Ramos (cell line): ENCODE measurements around the gene PCP4.

Source experiments
- in situ Hi-C: fragments of 300-500 bp; cut with MboI; formaldehyde crosslinking; loops from one replicate; pipeline ENCODE4 v1.14.3; 2022; ENCODE audit warnings: low sequenced_read_pairs; ENCODE audit not compliant: unreplicated experiment

Gene PCP4

GRCh38 chr21:39867198-39867650, at the start of gene PCP4:
PCP4 (plus strand) TSS chr21:39867438; CDS start chr21:39867502, 64 bp downstream.
- in situ Hi-C loops, result no loop called here

- in situ Hi-C loops, result no loop called here
Measured at GRCh38 chr21:39818557-39818956, 48.7 kb upstream of the PCP4 start.

DNA sequence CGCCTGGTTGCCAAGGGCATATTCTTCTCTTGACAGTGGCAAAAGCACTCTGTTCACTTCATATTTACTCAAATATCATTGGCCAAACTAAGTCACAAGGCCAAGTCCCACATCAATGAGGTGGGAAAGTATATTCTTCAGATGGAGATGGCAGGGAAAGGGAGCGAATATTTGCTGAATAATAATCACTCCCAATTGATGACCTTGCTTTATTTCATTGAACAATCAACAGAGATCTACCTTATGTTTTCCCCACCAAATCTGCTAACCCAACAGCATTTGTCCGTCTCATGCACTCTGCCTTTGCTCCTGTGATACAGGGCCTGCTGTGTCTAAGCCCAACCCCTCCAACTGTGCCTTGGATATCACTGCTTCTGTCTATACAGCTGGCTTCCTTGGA, 45.2 kb upstream of the PCP4 start:
- in situ Hi-C loops, result no loop called here

DNA sequence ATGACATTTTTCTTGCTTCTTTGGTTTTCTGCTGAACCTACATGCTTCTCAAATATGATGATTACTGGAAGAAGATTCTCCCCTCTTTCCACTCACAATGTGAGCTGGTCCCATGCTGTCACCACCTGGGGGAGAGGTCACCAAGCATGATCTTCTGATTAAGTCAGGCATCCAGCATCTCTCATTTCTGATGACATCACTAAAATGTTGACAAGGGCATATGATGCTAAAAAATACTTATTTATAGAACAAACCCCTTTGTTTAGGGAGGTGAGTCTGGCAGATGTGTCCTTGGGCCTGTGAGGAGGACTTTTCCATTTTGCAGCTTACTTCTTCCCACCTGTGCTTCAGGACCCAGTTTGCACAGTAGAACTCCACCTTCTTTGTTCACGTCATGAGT, 42.0 kb upstream of the PCP4 start:
- in situ Hi-C loops, result no loop called here

DNA sequence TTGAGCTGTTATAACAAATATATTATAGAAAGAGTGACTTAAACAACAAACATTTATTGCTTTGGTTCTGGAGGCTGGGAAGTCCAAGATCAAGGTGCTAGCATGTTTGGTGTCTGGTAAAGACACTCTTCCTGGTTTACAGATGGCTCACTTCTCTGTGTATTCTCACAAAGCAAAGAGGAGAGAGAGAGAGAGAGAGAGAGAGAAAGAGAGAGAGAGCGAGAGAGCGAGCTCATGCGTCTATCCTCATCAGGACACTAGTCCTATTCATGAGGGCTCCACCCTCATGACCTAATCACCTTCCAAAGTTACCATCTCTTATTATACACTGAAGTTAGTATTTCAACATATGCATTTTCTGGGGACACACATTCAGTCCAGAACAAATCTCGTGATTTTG, 32.7 kb upstream of the PCP4 start:
- in situ Hi-C loops, result no loop called here

DNA sequence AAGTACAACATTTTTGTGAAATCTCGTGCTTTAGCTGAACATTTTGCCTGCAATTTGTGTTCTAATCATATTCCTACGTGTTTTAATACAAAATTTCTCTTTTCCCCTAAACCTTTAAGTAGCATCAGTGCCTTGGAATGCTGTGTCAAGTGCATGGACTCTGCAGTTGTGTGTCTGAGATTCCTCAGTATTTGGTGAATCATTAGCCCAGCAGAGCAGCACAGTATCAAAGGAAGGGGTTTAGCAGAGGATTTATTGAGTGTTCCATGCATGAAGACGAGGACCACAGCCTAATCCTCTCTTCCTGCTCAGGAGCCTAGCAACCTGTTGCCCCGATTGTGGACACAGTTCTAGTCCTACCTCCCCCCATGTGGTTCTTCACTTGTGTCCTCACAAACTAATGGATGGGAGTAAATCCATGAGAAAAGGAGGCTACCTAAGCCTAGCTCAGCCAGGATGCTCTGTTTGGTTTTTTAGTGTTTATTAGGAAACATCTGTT, 29.3 kb upstream of the PCP4 start:
- in situ Hi-C loops, result no loop called here

GRCh38 chr21:39840373-39841097, 26.7 kb upstream of the PCP4 start:
- in situ Hi-C loops, result no loop called here

GRCh38 chr21:39842741-39843459, 24.3 kb upstream of the PCP4 start:
- in situ Hi-C loops, result no loop called here

- in situ Hi-C loops, result no loop called here
Measured at GRCh38 chr21:39843483-39843882, 23.8 kb upstream of the PCP4 start.

- in situ Hi-C loops, result no loop called here
Measured at GRCh38 chr21:39843916-39844315, 23.3 kb upstream of the PCP4 start.

GRCh38 chr21:39845571-39846130, 21.6 kb upstream of the PCP4 start:
- in situ Hi-C loops, result no loop called here

GRCh38 chr21:39847877-39848276, 19.4 kb upstream of the PCP4 start:
- in situ Hi-C loops, result no loop called here

- in situ Hi-C loops, result no loop called here
Measured at GRCh38 chr21:39849014-39849655, 18.1 kb upstream of the PCP4 start.

- in situ Hi-C loops, result no loop called here
Measured at GRCh38 chr21:39850333-39850732, 16.9 kb upstream of the PCP4 start.

- in situ Hi-C loops, result no loop called here
Measured at GRCh38 chr21:39851002-39851618, 16.1 kb upstream of the PCP4 start.

DNA sequence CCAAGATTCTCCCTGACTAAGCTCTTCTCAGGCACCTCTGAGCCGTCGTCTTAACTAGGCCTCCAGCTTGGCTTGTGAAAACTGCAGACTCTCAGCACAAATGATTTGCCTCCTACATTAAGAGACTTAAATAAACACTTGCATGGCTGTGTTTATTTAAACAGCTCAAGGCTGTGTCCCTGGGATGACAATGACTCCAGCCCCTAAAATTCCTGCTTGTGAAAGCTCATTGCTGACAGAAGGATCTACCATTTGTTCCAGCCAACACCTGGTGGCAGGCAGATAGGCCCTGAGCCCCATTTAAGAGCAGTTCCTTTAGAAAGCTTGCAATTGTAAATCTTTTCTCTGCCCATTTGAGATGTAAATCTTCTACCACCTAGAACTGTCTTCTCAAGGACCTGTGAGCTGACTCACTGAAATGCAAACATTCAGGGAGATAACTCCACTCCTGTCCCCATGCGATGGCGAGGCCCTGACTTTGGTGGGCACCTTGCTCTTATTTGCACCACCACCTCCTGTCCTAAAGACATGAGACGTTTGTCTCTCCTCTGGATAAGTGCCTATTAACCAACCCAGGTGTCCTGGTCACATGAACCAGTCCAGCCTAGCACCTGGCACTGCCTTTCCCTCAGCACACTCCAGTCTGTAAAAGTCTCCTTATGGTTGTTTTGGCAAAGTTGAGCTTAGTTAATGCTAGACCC, 15.1 kb upstream of the PCP4 start:
- in situ Hi-C loops, result no loop called here

DNA sequence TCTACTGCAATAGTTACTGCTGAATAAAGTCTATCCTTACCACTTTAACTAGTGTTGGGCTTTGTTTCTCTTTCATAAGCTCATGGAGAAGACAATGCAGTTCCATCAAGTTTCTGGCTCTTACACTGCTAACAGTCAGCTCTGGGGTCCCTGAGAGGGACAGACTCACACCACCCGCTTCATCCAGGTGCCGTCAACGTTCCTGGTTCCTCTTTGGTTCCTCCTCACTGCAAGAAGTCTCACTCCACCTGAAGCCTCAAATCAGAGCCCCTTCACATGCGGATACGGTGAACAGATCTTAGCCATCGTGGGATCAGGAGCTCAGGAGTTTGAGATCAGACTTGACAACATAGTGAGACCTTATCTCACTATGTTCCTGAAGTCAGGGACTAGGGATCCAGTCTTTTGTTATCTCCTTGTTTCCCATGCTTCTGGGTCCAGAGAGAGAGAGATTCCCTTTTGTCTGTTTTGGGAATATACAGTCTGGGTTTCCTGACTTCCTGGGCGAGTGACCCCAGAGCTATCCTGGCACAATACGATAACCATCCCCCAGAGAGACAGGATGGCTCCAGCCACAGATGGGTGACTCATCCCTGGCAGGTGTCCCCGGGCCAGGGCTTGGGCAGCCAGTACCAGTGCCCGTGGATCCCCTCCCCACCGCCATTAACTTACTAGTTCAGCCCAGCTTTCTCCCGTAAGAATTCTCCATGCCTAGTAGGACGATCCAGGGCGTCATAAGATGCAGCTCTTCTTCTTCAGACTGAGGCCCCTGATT, 14.3 kb upstream of the PCP4 start:
- in situ Hi-C loops, result no loop called here

DNA sequence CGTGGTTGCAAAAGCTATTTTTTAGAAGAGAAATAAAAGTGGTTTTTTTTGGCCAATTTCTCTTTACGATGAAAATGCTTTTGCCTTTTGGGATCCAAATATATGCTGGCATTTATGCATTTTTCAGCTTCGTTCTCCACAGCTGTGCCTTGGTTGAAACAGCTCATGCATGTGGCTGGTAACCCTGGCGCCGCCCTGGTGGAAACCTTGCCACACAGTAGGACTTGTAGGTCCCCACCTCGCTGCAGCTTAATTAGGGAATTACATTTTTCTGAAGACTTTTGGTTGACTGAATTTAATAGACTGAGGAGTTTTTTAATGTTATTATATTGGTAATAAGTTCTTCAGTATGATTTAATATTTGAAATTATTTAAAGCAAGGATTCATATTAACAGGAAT, 12.7 kb upstream of the PCP4 start:
- in situ Hi-C loops, result no loop called here

- in situ Hi-C loops, result no loop called here
Measured at GRCh38 chr21:39855595-39855994, 11.6 kb upstream of the PCP4 start.
